ENCODE data around the gene TMPRSS13.
A peak's percentile ranks its signal among the peaks of the same experiment; 100 is the strongest.

The TMPRSS13 gene

GRCh38 chr11:117912497-117912896 lies 16.7 kb downstream of the TMPRSS13 start:
- no peak for DNase-seq (ENCODE audit: low read depth)

- no peak for DNase-seq (ENCODE audit: low read depth)
Observed at GRCh38 chr11:117911694-117912093, 17.5 kb downstream of the TMPRSS13 start.

- DNase-seq (ENCODE audit: low read depth): no peak
Observed at GRCh38 chr11:117910941-117911655, 18.1 kb downstream of the TMPRSS13 start.

- no peak for DNase-seq (ENCODE audit: low read depth)
Observed at GRCh38 chr11:117910525-117910924, 18.7 kb downstream of the TMPRSS13 start.

- no peak for DNase-seq (ENCODE audit: low read depth)
Observed at GRCh38 chr11:117909611-117910382, 19.4 kb downstream of the TMPRSS13 start.

- DNase-seq (ENCODE audit: low read depth): no peak
Observed at GRCh38 chr11:117908959-117909610, 20.1 kb downstream of the TMPRSS13 start.

GRCh38 chr11:117908109-117908895 lies 20.9 kb downstream of the TMPRSS13 start:
- DNase-seq (ENCODE audit: low read depth): no peak

GRCh38 chr11:117907276-117908108 lies 21.7 kb downstream of the TMPRSS13 start:
- DNase-seq (ENCODE audit: low read depth): peak; percentile 54

GRCh38 chr11:117906710-117907109 lies 22.5 kb downstream of the TMPRSS13 start:
- no peak for DNase-seq (ENCODE audit: low read depth)

GRCh38 chr11:117906126-117906525 lies 23.1 kb downstream of the TMPRSS13 start:
- DNase-seq (ENCODE audit: low read depth): no peak

- DNase-seq (ENCODE audit: low read depth): no peak
Observed at GRCh38 chr11:117905524-117905923, 23.7 kb downstream of the TMPRSS13 start.

GRCh38 chr11:117903505-117904382 lies 25.5 kb downstream of the TMPRSS13 start:
- DNase-seq (ENCODE audit: low read depth): no peak

GRCh38 chr11:117902001-117902845 lies 27.0 kb downstream of the TMPRSS13 start:
- no peak for DNase-seq (ENCODE audit: low read depth)

GRCh38 chr11:117901601-117902000 lies 27.6 kb downstream of the TMPRSS13 start:
- DNase-seq (ENCODE audit: low read depth): no peak

GRCh38 chr11:117900720-117901440 lies 28.3 kb downstream of the TMPRSS13 start:
- no peak for DNase-seq (ENCODE audit: low read depth)

GRCh38 chr11:117900121-117900648 lies 29.0 kb downstream of the TMPRSS13 start:
- DNase-seq (ENCODE audit: low read depth): no peak

GRCh38 chr11:117898059-117898458 lies 31.1 kb downstream of the TMPRSS13 start:
- no peak for DNase-seq (ENCODE audit: low read depth)

- no peak for DNase-seq (ENCODE audit: low read depth)
Observed at GRCh38 chr11:117892651-117893050, 36.6 kb downstream of the TMPRSS13 start.

Measured in stimulated activated CD8-positive, alpha-beta memory T cell treated with anti-CD3 and anti-CD28 coated beads, Interleukin-4, amount 100 ng/mL, for 24 hours (primary cell).